A549 treated with RU486 at 1 μM for 4 hours (cell line): Measurements from ENCODE around the gene RLN1. TPM values are rescaled to one million over a fixed set of nuclear protein-coding genes. Genes with fewer than 3 reads are reported as not detected.

Experiments
- total RNA-seq: library from RNA; stranded (reverse); fragments of 200-300 nt; extraction: Qiagen RNA extraction; gene quantifications from 5 replicates; pipeline ENCODE4 v1.2.3, GENCODE V29; 2022; ENCODE audit warnings: low read depth

RLN1 gene
- not detected in 5 replicates for total RNA-seq

GRCh38 chr9:5338992-5339981 lies at the start of gene RLN1:
Gene RLN1, minus strand, starts transcription at chr9:5339876. Its CDS starts 130 bp downstream, at chr9:5339746.

GRCh38 chr9:5303840-5304795 lies 35.6 kb downstream of the RLN1 start, which contains the start of gene RLN2:
Gene RLN2, minus strand, starts transcription at chr9:5304716. Its CDS starts 136 bp downstream, at chr9:5304580.

Other genes starting within 250 kb of the RLN1 start
- gene INSL6, start 154.2 kb downstream of the RLN1 start, total RNA-seq, result not detected in 5 replicates
- gene INSL4, start 108.5 kb downstream of the RLN1 start, total RNA-seq, result 13.9 to 18.0 TPM (median 15.5 TPM) in 5 replicates
- 0.21 to 0.29 TPM (median 0.24 TPM) in 3 of 5 replicates, not detected in the others for gene RLN2, start 35.2 kb downstream of the RLN1 start, total RNA-seq
- 20.0 to 31.6 TPM (median 24.3 TPM) in 5 replicates for gene PLGRKT, start 98.0 kb upstream of the RLN1 start, total RNA-seq
- 1.3 to 3.2 TPM (median 2.0 TPM) in 5 replicates for gene CD274, start 110.7 kb upstream of the RLN1 start, total RNA-seq
- gene PDCD1LG2, start 170.7 kb upstream of the RLN1 start, total RNA-seq, result 0.24 to 0.43 TPM (median 0.40 TPM) in 5 replicates